NCI-H128 (cell line): ENCODE measurements around the gene CBLIF.
"Not testable (repeated sequence)": the region's sequence is repeated elsewhere in the genome, so short reads cannot be mapped to it uniquely, and the experiment has no call there.

Experiments
- DNase-seq: peaks from one replicate; lab custom pipeline; 2025; ENCODE audit not compliant: unreplicated experiment; lab: John Stamatoyannopoulos, UW

CBLIF gene

DNA sequence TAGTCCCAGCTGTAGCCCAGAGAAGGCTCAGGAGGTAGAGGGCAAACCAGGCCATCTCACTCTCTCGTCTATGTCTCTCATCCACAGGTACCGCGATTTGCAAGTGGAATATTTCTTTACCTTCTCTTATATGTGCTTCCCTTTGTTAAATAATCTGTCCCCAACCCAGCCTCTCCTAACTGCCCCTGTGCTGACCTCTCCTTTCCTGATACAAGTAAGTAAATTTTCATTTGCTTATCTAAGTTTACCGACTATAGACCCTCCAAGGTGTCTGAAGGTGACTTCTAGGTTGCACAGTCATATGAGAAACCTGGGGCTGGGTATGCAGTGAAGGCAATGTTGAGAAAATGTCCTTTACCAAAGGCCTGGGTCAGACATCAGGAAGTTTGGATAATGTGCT lies at the start of gene CBLIF:
CBLIF (minus strand) TSS at position 101 of the 400 bp plus-strand sequence; CDS start at position 55, 46 bp downstream.
- no peak for DNase-seq

DNA sequence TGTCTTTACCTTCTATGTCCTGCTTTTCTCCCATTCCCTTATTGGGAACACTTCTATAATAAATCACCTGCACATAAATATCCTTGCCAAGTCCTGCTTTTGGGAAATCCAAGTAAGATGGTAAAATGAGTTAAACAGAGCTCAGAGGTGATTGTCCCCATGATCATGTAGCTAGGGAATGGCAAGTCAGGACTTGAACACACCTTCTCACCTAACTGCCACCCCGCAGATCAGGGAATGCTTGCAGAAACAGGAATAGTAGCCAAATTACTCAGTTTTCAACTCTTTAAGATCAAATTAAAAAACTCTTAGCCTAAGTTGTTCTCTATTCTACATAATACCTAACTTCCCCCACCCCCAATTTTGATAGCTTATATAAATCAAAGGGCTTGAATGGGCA lies 49.3 kb upstream of the CBLIF start:
- no peak for DNase-seq

DNA sequence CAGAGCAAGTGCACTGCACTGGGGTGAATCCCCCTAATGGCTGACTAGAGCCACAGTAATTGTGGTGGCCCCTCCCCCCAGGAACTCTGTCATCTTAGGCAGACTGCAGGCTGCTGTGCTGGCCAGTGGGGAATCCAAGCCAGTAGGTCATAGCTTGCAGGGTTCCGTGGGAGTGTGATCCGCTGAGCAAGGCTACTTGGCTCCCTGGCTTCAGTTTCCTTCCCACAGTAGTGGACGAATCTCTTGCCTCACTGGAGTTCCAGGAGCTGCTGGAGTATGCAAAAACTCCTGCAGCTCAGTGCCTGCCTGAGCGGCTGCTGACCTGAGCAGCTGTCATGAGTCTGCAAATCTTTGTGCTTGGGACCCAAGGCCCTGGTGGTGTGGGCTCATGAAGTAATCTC lies 46.5 kb upstream of the CBLIF start:
- DNase-seq, result no peak

- not testable (repeated sequence) for DNase-seq
Observed at GRCh38 chr11:59887156-59887555, 41.9 kb upstream of the CBLIF start.

DNA sequence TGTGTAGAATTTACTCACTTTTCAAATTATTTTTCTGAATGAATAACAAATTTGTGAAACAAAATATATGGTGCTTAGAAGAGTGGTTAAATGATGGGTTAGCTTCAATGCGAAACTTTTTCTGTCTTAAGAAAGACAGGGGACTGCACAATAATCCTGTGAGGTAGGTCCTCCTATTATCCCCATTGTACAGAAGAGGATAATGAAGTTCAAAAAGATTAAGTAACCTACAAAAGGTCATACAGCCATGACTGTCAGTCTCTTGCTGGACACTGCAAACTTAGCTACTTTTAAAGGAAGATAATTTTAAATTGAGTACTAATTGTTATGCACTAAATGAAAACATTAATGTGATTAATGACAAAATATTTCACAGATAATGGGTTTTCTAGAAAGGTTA lies 38.3 kb upstream of the CBLIF start:
- no peak for DNase-seq

GRCh38 chr11:59879567-59879966 lies 34.3 kb upstream of the CBLIF start:
- no peak for DNase-seq

DNA sequence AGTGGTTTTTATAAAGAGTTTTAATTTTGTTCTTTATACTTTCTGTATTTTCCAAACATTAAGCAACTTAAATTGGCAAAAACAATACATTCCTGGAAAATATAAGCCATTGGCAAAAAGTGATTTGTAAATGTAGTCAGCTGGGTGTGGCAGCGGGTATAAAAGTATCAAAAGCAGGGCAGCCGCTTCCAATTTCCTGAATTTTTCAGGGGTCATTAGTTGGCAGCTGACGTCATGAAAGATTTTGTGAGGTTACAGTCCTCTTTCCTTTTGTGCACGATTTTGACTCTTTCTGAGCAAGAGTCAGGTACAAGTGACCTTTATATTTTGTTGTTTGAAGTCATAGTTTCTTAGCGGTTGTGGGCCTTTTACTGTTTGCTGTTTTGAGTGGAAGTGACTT lies 33.3 kb upstream of the CBLIF start, which contains the start of gene OOSP3:
OOSP3 (plus strand) TSS at position 208 of the 400 bp plus-strand sequence; CDS start at position 235, 27 bp downstream.
- no peak for DNase-seq

DNA sequence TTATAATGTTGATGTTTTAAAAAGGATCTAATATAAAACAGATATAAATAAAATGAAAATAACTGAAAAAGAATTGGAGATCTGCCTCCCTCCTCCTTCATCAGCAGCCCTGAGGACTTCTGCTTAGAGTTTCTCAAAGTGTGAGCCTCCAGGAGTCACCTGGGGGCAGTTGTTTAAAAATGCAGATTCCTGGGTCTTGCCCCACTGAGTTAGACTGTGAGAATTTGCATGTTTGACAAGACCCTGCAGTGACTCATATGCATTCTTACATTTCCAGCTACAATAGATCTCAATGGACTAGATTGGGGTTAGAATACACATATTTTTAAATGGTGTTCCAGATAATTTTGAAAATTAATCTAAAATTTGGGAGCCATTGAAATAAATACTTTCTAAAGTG lies 32.5 kb upstream of the CBLIF start:
- DNase-seq, result no peak

DNA sequence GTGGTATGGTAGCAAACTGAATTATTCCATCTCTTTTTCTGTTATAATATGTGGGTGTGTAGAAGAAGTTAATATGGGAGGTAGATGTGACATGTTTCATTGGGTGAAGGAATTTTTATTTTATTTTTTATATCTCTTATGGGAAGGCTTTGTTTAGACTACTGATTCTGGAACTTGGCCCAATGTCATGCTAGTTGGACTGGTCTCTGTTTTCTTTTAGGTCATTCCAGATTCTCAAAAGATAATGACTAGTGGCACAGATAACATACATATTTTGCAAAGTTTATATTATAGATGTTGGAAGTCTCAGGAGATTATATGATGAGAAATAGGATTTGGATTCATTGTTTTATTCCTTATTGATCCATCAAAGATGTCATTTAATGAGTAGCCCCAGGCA lies 32.0 kb upstream of the CBLIF start:
- DNase-seq, result no peak

DNA sequence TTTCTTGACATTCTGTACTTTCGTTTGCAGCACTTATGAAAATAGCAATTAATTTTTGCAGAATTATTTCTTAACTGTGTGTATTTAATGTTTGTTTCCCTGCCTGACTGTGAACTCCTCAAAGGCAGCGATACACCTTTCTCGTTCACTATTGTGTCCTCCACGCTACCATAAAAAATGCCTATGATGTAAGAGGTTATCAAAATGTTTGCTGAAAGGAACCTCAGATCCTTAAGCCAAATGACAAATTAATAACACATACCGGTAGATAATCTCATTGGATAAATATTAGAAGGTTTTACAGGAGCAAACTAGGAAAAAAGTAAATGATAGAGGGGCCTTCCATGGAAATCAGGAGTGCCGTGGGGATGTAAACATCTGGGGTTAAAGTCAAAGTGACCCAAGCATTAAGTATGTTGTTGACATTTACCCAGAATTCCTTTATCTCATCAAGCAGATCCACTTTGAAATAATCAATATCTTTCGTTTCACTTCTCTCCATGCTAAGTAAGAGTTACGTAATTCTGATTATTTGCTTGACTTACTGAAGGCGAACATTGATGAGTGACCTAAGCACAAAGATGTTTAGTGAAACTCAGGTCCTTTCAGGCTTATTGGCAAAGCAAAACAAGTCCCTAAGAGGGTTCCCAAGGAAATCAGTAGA lies 30.7 kb upstream of the CBLIF start:
- no peak for DNase-seq

DNA sequence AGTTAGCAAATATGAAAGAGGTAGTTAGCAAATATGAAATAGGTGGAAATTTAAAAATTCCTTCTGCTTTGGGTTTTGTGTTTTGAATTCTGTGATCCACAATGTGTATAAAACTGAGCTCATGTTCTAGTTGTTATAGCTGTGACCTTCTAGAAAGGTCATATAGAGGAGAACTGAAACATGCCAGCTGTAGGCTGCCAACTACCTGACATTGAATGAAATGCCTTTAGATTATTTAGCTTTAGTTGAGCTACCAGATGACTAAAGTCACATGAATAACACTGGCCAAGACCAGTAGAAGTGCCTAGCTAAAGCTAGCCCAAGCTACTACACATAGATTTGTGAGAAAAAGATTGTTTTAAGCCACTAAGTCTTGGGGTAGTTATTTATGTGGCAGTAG lies 26.8 kb upstream of the CBLIF start:
- DNase-seq, result no peak

DNA sequence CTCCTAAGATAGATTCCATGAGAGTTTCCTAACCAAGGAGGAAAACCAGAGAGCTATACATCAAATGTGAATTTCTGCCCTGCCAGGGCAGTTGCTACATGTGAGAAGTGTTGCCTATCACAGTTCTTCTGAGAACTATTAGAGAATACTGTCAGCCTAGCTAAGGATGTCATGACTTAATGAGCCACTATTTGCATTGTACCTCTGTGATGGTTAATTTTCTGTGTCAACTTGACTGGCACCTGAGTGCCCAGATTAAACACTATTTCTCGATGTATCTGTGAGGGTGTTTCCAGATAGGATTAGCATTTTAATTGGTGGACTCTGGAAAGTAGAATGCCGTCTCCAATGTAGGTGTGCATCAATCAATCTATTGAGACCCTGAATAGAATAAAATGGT lies 22.6 kb upstream of the CBLIF start:
- DNase-seq, result no peak

DNA sequence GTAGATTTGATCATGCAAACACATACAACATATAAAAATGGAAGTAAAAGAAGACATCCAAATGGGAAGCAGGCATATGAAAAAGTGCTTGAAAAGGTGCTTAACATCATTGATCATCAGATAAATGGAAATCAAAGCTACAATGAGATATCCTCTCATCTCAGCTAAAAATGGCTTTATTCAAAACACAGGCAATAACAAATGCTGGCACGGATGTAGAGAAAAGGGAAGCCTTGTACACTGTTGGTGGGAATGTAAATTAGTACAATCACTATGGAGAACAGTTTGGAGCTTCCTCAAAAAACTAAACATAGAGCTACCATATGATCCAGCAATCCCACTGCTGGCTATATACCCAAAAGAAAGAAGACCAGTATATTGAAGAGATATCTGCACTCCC lies 21.5 kb upstream of the CBLIF start:
- DNase-seq, result no peak

DNA sequence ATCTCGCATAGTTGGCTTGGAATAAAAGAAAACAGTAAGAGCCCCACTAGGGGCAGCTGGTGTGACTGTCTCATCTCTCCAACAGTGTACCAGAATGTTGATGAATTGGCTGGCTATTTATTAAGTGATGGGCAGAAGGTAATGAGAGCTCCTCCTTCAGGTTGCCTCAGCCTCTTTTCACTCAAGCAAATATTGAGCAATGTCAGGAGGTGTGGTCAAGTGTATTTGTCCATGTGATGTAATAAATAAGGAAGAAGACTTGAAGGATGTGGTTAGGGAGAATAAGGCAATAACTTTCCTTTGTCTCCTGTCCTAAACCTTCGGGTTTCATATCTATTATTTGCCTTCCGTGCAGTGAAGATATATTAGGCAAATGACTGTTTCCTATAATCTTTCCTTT lies 21.1 kb upstream of the CBLIF start, which contains the start of gene TCN1:
TCN1 (minus strand) TSS at position 91 of the 400 bp plus-strand sequence; CDS start at position 74, 17 bp downstream.
- DNase-seq, result no peak

DNA sequence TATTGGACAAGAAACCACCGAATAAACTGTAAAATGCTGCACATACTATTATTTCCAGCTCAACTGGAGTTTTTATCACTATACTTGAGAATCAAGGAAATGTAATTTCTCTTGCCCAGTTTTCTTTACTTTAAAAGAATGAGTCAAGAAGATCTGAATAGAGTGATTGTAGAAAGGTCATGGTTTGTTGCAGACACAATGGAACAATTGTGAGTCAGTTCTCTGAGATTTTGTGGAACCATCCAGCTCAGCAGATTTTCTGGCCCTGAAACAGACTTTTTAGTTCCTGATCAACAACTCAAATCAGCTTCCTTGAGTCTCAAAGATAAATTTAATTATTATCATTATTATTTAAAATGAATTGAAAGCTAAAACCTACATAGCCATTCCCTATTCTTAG lies 19.7 kb upstream of the CBLIF start:
- DNase-seq, result no peak

- DNase-seq, result no peak
Observed at GRCh38 chr11:59862252-59862651, 17.0 kb upstream of the CBLIF start.

- DNase-seq, result no peak
Observed at GRCh38 chr11:59859673-59860072, 14.4 kb upstream of the CBLIF start.

- DNase-seq, result no peak
Observed at GRCh38 chr11:59857439-59858434, 12.4 kb upstream of the CBLIF start.

DNA sequence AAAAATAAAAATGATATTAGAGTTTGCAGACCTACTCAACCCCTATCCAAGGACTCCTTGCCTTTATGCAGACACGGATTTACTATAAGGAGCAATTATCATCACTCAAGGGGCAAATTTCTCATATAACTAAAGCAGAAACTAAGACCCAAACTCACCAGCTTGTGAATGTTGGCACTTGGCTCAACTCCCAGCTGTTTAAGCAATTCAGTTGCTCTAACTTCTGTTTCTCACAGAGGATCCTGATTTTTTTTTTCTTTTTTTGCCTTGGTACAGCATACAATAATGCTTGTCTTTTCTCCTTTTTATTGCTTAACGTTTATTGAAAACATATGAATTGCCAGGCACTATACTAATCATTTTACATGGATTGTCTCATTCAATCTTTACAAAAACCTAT lies 9.6 kb upstream of the CBLIF start:
- no peak for DNase-seq

GRCh38 chr11:59851416-59851815 lies 6.1 kb upstream of the CBLIF start:
- DNase-seq, result not testable (repeated sequence)

GRCh38 chr11:59849551-59849950 lies 4.3 kb upstream of the CBLIF start:
- DNase-seq, result not testable (repeated sequence)

DNA sequence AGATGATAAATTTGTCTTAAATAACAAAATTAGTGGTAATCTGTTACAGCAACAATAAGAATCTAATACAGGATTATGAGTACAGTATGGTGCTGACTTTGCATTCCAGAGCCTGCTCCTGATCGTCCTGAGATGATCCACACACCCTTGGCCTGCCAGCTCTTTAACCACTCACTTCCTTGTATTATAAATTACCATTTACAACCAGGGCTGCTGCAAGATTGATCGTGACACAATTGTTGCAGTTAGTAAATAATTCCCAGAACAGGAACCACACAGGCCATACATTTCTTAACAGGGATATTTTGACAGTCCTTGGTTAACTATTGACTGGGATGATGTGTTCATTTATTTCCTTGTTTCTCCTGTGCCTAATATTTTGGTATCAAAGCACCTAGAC lies 3.8 kb upstream of the CBLIF start:
- no peak for DNase-seq
